Measurements from ENCODE around the gene NDUFS6.

DNA sequence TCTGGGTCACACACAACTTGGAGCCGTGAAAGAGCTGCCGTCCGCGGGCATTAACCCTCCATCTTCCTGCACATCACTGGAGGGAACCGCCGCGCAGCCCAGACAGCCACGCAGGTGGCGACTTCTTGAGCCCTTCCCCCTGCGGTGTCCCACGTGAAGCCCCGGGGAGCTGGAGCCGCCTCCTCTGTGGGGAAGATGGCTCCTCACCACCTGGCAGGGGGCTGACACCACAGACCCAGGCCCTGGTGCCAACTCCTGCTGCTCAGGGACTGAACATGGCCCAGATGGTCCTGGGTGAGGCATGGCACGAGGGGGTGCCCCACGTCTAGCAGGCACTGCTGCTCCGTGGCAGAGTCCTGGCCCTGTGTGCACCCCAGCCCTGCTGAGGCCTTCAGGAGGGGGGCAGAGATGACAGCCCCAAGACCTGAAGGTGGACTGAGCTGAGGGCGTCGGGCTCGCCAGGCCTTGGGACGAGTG is 38.9 kb downstream of the NDUFS6 start:
- TF ChIP-seq, protein P1, sequence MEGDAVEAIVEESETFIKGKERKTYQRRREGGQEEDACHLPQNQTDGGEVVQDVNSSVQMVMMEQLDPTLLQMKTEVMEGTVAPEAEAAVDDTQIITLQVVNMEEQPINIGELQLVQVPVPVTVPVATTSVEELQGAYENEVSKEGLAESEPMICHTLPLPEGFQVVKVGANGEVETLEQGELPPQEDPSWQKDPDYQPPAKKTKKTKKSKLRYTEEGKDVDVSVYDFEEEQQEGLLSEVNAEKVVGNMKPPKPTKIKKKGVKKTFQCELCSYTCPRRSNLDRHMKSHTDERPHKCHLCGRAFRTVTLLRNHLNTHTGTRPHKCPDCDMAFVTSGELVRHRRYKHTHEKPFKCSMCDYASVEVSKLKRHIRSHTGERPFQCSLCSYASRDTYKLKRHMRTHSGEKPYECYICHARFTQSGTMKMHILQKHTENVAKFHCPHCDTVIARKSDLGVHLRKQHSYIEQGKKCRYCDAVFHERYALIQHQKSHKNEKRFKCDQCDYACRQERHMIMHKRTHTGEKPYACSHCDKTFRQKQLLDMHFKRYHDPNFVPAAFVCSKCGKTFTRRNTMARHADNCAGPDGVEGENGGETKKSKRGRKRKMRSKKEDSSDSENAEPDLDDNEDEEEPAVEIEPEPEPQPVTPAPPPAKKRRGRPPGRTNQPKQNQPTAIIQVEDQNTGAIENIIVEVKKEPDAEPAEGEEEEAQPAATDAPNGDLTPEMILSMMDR (IDR thresholded peaks at IDR 0.05): no peak
- TF ChIP-seq POLR2A (IDR thresholded peaks at IDR 0.05; ENCODE audit: low read depth): no peak

Measured in esophagus muscularis mucosa (tissue), 3 donors.